A549 treated with Hydrocortisone at 1 μM for 4 hours (cell line): ENCODE measurements around the gene AGER. TPM values are rescaled to one million over a fixed set of nuclear protein-coding genes. Genes with fewer than 3 reads are reported as not detected.

ENCODE experiments used
- total RNA-seq: library from RNA; stranded (reverse); fragments of 200-300 nt; extraction: Qiagen RNA extraction; gene quantifications from 5 replicates; pipeline ENCODE4 v1.2.3, GENCODE V29; 2022

AGER gene
- 1.2 to 2.3 TPM (median 1.6 TPM) in 5 replicates for total RNA-seq

DNA sequence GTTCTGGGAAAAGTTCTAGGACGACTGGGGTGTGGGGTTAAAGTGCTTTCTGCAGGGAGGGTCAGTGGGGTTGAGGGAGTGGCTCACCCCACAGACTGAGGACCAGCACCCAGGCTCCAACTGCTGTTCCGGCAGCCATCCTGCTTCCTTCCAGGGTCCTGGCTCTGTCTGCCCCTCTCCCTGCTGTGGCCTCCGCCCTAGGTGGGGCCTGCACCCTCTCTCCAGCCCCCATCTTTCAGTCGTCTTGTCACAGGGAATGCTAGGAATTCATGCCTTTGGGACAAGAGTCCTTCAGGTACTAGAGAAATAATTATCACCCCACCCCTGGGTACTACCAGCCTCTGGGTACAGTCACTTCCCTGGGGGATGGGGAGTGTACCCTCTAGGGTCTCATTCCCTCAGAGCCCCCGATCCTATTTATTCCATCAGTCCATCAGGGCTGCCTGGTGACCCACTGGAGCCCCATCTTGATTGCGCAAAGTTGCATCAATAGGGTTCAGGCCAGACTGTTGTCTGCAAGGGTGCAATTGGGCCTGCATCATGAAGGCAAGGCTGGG, at the start of gene AGER:
TSS of gene AGER (minus strand) at position 170 of the 557 bp plus-strand sequence. CDS start at position 139, 31 bp downstream.

GRCh38 chr6:32223258-32224235, 39.5 kb upstream of the AGER start, which contains the start of gene NOTCH4:
Gene NOTCH4 (minus strand): TSS chr6:32224067. CDS start chr6:32223928, 139 bp downstream.

GRCh38 chr6:32192608-32193039, 8.6 kb upstream of the AGER start, which contains the start of gene GPSM3:
Gene GPSM3 (minus strand): TSS chr6:32192643. CDS start chr6:32192513, 130 bp downstream.

GRCh38 chr6:32190054-32190851, 6.2 kb upstream of the AGER start, which contains the start of gene PBX2:
Gene PBX2 (minus strand): TSS chr6:32190202. CDS start chr6:32189915, 287 bp downstream.

DNA sequence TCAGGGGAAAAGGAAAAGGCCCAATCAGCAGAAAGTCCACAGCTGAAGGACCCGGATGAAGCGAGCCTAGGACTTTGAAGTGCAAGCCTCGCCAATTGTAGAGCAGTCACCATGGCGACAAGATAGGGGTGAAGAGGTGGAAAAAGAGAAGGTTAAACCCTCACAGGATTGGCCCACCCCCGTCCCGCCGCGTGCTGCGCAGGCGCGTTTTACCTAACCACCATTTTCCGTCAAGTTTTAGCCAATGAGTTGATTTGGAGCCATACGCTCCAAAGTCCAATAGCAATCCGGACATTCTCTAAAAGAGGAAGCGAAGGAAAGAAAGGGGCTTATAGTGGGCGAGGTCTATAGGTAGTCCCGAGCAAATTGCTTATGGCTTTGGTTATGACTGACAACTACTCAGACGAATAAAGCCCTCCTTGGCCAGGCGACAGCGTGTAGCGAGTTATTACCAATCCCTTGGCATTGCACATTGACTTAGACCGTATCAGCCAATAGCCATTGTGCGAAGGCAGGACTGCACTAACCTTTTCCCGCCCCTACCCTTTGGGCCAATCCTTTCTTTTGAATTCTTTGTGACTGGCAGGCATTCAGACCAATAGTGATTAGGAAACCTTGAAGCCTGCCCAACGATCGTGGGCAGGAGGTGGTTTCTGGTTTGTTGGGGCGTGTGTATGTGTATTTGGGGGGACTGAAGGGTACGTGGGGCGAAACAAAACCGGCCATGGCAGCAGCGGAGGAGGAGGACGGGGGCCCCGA, 6.1 kb downstream of the AGER start, which contains the start of gene RNF5:
TSS of gene RNF5 (plus strand) at position 618 of the 759 bp plus-strand sequence. CDS start at position 725, 107 bp downstream.

DNA sequence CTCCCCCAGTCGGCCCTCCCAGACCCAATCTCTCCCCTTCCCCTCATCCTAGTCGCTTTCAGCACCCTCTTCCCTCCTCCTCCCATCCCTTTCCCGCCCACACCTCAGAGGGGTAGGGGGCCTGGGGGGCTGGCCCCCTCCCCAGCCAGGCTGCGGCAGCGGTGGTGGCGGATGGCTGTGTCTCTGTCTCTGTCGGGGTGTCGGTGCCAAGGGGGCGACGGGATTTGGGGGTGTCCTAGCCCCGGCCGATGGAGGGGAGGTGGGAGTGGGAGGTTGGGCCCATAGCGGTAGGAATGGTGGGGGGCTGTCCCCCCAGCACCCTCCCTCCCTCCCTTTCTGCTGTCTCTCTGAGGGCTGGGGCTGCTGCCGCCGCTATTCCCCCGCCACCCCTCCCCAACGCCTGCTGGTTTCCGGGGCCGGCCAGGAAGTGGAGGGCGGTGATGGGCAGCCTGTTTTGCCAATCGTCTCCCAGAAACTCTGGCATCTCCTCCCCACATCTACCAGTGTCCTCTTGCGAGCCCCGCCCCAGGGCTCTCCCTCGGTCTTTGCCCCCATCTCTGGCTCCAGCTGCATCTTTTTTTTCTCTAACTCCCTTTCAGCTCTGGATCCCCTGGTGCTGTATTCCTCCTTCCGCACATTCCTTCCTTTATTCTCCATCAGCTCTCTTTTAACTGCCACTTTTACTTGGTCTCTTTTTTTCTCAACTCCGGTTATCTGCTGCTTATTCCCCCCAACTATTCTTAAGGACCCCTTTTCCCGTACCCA, 8.2 kb downstream of the AGER start, which contains the start of gene AGPAT1:
TSS of gene AGPAT1 (minus strand) at position 374 of the 765 bp plus-strand sequence. CDS start 4,588 bp downstream, outside the sequence.

GRCh38 chr6:32164295-32164694, 19.8 kb downstream of the AGER start, which contains the start of gene EGFL8:
Gene EGFL8 (plus strand): TSS chr6:32164595. CDS start chr6:32166166, 1,571 bp downstream.

GRCh38 chr6:32153564-32154513, 30.2 kb downstream of the AGER start, which contains the start of gene PPT2:
Gene PPT2 (plus strand): TSS chr6:32154141. CDS start chr6:32154595, 454 bp downstream.

GRCh38 chr6:32151863-32152768, 31.9 kb downstream of the AGER start, which contains the start of gene PRRT1:
Gene PRRT1 (minus strand): TSS chr6:32151939. CDS start chr6:32151827, 112 bp downstream.

Other genes starting within 250 kb of the AGER start
- 1.7 to 2.3 TPM (median 1.9 TPM) in 5 replicates for gene CFB, start 238.2 kb downstream of the AGER start, total RNA-seq
- 73.7 to 87.1 TPM (median 76.9 TPM) in 5 replicates for gene NELFE, start 225.3 kb downstream of the AGER start, total RNA-seq
- 21.3 to 24.7 TPM (median 23.3 TPM) in 5 replicates for gene SKIC2, start 225.1 kb downstream of the AGER start, total RNA-seq
- gene DXO, start 212.1 kb downstream of the AGER start, total RNA-seq, result 10.4 to 12.4 TPM (median 11.6 TPM) in 5 replicates
- gene C4A, start 202.2 kb downstream of the AGER start, total RNA-seq, result 0.79 to 1.5 TPM (median 0.85 TPM) in 5 replicates
- gene C4B, start 169.5 kb downstream of the AGER start, total RNA-seq, result 0.35 to 0.93 TPM (median 0.67 TPM) in 5 replicates
- not detected in 5 replicates for gene CYP21A2, start 145.8 kb downstream of the AGER start, total RNA-seq
- 0.32 to 0.66 TPM (median 0.52 TPM) in 5 replicates for gene TNXB, start 74.9 kb downstream of the AGER start, total RNA-seq
- 31.1 to 34.2 TPM (median 32.9 TPM) in 5 replicates for gene ATF6B, start 56.0 kb downstream of the AGER start, total RNA-seq
- 6.2 to 7.1 TPM (median 6.7 TPM) in 5 replicates for gene FKBPL, start 54.0 kb downstream of the AGER start, total RNA-seq
- gene PRRT1, start 32.3 kb downstream of the AGER start, total RNA-seq, result 0.56 to 1.0 TPM (median 0.63 TPM) in 5 replicates
- gene PPT2, start 30.1 kb downstream of the AGER start, total RNA-seq, result 6.9 to 8.9 TPM (median 8.3 TPM) in 5 replicates
- 0.69 to 2.5 TPM (median 1.8 TPM) in 5 replicates for gene EGFL8, start 19.7 kb downstream of the AGER start, total RNA-seq
- 38.0 to 40.4 TPM (median 39.4 TPM) in 5 replicates for gene AGPAT1, start 8.2 kb downstream of the AGER start, total RNA-seq
- gene RNF5, start 5.8 kb downstream of the AGER start, total RNA-seq, result 34.1 to 48.8 TPM (median 44.7 TPM) in 5 replicates
- 13.5 to 17.2 TPM (median 15.7 TPM) in 5 replicates for gene PBX2, start 5.9 kb upstream of the AGER start, total RNA-seq
- gene GPSM3, start 8.4 kb upstream of the AGER start, total RNA-seq, result 0.23 to 0.47 TPM (median 0.45 TPM) in 5 replicates
- gene NOTCH4, start 39.8 kb upstream of the AGER start, total RNA-seq, result 0.57 to 0.80 TPM (median 0.75 TPM) in 5 replicates
- not detected in 5 replicates for gene TSBP1, start 187.7 kb upstream of the AGER start, total RNA-seq
- gene BTNL2, start 222.9 kb upstream of the AGER start, total RNA-seq, result not detected in 5 replicates